MM.1S (cell line): ENCODE measurements around the gene MACROD2.

Source experiments
- CTCF ChIP-seq: fragments of 300-600 bp; sonication (generic); IDR thresholded peaks from 2 replicates; pipeline ENCODE4 v1.5.1; 2016; ENCODE audit warnings: antibody characterized with exemption, low read length, mixed read lengths
- EZH2 ChIP-seq: fragments of 300-600 bp; sonication (generic); optimal IDR thresholded peaks from 2 replicates; pipeline ENCODE3; 2017; ENCODE audit warnings: low read depth, mild to moderate bottlenecking, antibody characterized with exemption, low read length, mixed read lengths
- EZH2phosphoT487 ChIP-seq: fragments of 300-600 bp; sonication (generic); IDR thresholded peaks from 2 replicates; pipeline ENCODE4 v1.6.1; 2018; ENCODE audit warnings: antibody characterized with exemption, low read length

- no peak for TF ChIP-seq CTCF
- no peak for TF ChIP-seq EZH2
- no peak for TF ChIP-seq EZH2phosphoT487
Observed at GRCh38 chr20:14928083-14928482, 932.8 kb downstream of the MACROD2 start.
